NT2/D1 (cell line): ENCODE measurements around the gene LRRC49.

Source experiments
- SUZ12 ChIP-seq: IDR thresholded peaks from 2 replicates; pipeline ENCODE4 v1.6.1; 2011; ENCODE audit not compliant: insufficient read length, insufficient read depth; ENCODE audit errors: extremely low read depth
- YY1 ChIP-seq: IDR thresholded peaks from 2 replicates; pipeline ENCODE4 v1.6.1; 2011; ENCODE audit not compliant: insufficient read length, insufficient read depth
- ZNF274 ChIP-seq: IDR thresholded peaks from 2 replicates; pipeline ENCODE4 v1.6.1; 2011; ENCODE audit warnings: mild to moderate bottlenecking, low read depth, low read length

GRCh38 chr15:71051539-71051938 lies 158.9 kb downstream of the LRRC49 start:
- no peak for TF ChIP-seq YY1
- no peak for TF ChIP-seq ZNF274
- no peak for TF ChIP-seq SUZ12
